Prostate gland (tissue), 2 donors: ENCODE data around the gene PCSK1.

Experiments
- POLR2AphosphoS5 ChIP-seq: sonication (generic); formaldehyde crosslinking; IDR thresholded peaks from one replicate; pipeline ENCODE4 v1.6.1; 2017; ENCODE audit warnings: antibody characterized with exemption
- TF ChIP-seq, protein P1 (sequence below), 4 experiments: fragments of 200-600 bp in 2 of 4; fragments of 450-650 bp in 2 of 4; sonication (generic) in 2 of 4; IDR thresholded peaks; 1 replicate in 3 of 4; 2 replicates in 1 of 4; pipeline ENCODE4 v1.5.1; 2016 to 2019; ENCODE audit warnings: antibody characterized with exemption in 4 of 4, mild to moderate bottlenecking in 2 of 4, moderate library complexity in 2 of 4

- TF ChIP-seq, protein P1, sequence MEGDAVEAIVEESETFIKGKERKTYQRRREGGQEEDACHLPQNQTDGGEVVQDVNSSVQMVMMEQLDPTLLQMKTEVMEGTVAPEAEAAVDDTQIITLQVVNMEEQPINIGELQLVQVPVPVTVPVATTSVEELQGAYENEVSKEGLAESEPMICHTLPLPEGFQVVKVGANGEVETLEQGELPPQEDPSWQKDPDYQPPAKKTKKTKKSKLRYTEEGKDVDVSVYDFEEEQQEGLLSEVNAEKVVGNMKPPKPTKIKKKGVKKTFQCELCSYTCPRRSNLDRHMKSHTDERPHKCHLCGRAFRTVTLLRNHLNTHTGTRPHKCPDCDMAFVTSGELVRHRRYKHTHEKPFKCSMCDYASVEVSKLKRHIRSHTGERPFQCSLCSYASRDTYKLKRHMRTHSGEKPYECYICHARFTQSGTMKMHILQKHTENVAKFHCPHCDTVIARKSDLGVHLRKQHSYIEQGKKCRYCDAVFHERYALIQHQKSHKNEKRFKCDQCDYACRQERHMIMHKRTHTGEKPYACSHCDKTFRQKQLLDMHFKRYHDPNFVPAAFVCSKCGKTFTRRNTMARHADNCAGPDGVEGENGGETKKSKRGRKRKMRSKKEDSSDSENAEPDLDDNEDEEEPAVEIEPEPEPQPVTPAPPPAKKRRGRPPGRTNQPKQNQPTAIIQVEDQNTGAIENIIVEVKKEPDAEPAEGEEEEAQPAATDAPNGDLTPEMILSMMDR (IDR thresholded peaks at IDR 0.05), result no peak
- no peak for TF ChIP-seq POLR2AphosphoS5
These were observed 30.0 kb upstream of the PCSK1 start for GRCh38 chr5:96463091-96463490.
